NT2/D1 (cell line): Measurements from ENCODE around the gene WAS.

ENCODE experiments used
- SUZ12 ChIP-seq: IDR thresholded peaks from 2 replicates; pipeline ENCODE4 v1.6.1; 2011; ENCODE audit not compliant: insufficient read length, insufficient read depth; ENCODE audit errors: extremely low read depth
- YY1 ChIP-seq: IDR thresholded peaks from 2 replicates; pipeline ENCODE4 v1.6.1; 2011; ENCODE audit not compliant: insufficient read length, insufficient read depth
- ZNF274 ChIP-seq: IDR thresholded peaks from 2 replicates; pipeline ENCODE4 v1.6.1; 2011; ENCODE audit warnings: mild to moderate bottlenecking, low read depth, low read length

DNA sequence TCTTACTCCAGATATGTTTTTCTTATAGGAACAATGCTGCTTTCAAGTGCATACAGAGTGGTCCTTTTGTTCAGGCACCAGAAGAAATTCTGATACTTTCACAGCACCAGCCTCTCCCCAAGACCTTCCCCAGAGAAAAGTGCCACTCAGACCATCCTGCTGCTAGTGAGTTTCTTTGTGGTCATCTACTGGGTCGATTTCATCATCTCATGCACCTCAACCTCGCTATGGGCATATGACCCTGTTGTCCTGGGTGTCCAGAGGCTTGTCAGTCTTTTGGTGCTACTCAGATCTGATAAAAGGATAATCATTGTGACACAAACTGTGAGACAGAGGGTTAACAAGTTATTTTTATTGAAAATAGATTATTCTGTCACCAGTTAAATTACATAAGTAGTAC, 46.8 kb upstream of the WAS start:
- TF ChIP-seq SUZ12 (no peak), ZNF274 (no peak), YY1 (no peak)
